LNCAP (cell line): ENCODE data around the gene P2RY6.

ENCODE experiments used
- TF ChIP-seq, protein P1 (sequence below): fragments of 450-650 bp; IDR thresholded peaks from 2 replicates; pipeline ENCODE4 v1.5.1; 2017; ENCODE audit warnings: mild to moderate bottlenecking

Gene P2RY6

DNA sequence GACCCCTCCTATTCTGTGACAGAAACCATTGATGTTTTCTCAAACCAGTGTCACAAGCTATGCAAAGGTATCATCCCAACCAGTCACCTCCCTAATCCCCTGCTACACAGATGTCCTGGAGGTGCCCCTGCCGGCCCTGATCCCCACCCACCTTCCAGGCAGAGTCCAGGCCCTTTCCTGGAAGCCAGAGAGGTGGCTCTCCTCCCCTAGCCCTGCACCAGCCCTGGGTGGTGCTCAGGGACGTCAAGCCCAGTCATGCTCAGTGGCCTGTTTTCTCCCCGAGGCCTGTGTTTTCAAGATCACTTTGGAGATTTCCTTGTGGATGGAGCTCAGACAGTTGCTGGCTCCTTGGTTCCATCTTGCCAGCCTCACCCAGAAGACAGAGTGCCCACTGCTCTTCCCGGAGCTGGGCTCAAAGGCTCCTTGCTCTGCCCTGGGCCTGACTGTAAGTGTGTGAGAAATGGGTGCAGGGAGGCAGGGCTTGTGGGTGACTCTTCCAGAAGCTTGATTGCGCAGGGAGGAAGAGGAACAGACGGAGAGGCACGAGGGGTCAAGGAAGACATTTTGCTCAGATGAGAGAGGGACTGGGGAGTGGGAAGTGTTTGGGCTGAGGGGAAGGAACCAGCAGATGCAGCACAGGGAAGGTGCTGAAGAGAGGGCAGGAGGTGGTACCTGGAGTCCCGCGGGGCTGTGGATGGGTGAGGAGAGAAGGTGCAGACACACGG lies 11.3 kb downstream of the P2RY6 start:
- TF ChIP-seq, protein P1, sequence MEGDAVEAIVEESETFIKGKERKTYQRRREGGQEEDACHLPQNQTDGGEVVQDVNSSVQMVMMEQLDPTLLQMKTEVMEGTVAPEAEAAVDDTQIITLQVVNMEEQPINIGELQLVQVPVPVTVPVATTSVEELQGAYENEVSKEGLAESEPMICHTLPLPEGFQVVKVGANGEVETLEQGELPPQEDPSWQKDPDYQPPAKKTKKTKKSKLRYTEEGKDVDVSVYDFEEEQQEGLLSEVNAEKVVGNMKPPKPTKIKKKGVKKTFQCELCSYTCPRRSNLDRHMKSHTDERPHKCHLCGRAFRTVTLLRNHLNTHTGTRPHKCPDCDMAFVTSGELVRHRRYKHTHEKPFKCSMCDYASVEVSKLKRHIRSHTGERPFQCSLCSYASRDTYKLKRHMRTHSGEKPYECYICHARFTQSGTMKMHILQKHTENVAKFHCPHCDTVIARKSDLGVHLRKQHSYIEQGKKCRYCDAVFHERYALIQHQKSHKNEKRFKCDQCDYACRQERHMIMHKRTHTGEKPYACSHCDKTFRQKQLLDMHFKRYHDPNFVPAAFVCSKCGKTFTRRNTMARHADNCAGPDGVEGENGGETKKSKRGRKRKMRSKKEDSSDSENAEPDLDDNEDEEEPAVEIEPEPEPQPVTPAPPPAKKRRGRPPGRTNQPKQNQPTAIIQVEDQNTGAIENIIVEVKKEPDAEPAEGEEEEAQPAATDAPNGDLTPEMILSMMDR = no peak

DNA sequence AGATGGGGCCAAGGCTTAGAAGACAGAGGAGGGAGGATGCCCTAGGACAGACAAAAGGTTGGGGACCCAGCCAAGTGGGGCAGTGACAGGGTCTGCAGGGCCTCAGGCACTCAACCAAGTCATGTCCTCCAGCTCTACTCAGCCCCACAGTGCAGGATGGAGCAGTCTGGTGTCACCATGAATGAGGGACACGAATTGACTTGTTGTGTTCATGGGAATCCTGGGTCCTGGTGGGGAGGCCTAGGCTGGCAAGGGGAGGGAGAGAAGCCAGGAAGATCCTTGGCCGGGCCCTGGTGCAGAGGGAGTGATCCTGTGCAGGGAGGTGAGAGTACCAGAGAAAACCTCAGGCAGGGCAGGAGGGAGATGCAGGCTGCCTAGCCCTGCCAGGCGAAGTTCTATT lies 12.0 kb downstream of the P2RY6 start:
- TF ChIP-seq, protein P1 = no peak

DNA sequence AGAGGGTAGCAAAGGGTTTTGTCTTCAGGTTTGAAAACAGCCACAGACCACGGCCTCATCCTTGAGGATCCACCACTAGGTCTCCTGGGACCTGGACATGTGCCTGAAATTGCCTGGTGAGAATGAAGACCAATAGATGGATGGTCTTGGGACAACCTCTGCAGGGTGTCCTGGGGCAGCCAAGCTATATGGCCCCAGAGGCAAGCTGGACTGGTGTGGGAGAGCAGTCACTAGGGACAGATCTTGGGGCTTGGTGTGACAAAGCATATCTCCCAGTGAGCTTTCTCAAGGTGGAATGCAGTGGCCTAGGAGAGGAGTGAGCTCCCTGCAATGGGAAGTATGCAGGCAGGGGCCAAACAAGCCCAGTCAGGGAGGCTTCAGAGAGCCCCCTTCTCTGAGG lies 13.6 kb downstream of the P2RY6 start:
- TF ChIP-seq, protein P1 = no peak

DNA sequence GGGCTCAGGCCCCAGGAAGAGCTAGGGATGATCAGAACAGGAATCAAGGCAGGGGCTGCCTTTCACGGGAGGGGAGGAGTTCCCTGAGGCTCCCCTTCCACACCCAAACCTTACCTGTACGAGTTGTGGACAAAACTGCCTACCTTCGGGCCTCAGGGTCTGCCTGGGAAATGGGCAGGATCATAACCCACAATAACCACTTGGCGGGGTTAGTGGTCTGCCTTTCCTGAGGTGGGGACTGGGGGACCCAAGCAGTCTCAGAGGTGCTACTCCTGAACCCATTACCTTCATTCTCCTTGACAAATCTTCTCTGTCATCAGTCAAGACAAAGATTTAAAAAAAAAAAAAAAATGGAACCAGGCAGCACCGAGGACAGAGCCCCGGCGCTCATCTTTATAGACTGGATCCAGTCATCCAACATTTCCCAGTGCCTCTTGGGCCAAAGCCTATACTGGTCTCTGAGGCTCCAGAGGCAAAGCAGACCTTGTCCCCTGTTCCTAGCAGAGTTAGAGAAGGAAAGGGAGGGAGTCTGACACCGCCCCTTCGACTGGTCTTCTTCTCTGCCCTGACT lies 14.2 kb downstream of the P2RY6 start:
- TF ChIP-seq, protein P1 = no peak

DNA sequence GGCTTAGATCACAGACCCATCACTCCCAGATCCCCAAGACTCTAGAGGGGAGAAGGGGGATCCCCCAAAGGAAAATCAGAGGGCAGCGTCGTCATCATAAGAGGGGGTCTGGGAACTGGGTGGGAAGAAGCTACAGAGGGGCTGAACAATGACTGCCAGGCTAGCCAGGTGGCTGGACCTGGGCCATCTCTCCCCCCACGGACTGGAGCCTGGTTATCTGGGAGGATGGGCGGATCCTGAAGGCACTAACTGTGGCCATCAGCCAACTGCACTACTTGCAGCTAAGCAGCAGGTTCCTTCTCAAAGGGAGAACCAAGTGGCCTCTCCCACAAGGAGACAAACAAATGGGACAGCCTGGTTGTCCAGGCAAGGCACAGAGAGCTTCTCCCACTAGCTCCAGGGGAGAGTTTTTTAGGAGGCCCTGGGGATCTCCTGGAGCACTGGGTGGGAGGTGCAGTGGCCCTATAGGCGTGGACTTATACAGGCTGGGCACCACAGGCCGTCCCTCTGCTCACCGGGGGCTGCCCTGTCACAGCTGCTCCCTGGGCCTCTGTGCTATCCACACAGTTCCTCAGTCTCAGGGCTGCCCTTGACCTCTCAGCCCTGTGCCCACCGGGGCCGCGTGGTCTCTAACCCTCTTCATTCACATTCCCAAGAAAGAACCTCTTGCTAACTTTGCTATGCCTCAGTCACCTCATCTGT lies 15.4 kb downstream of the P2RY6 start:
- TF ChIP-seq, protein P1 = no peak

DNA sequence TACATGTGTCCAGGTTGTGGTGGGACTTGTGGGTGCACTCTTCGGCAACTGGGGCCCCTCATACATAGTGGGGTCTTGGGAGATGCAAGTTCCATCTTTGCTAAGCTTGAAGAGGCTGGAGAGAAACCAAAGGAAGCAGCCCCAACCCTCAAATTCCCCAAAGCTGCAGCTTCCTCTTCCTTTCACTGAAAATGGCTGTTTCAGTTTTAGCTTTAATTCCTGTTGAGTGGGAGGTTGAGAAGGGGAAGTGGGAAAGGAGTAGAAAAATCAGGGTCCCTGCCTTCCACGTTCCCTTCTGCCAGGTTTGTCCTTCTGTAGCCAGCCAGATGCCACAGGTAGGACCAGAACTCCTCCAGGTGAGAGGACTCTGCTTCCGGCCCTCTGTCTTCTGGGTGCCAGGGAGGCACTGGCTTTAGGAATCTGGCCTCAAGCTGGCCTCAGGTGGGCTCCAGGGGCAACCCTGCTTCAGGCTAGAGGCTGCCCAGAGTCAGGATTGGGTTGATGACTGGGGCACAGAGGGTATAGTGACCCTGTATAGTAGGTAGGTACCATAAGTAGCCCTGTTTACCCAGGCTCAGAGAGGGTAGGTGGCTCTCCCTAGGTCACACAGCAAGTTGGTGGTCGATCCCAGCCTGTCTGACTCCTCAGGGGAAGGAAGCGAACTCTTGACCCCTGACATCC lies 16.2 kb downstream of the P2RY6 start:
- TF ChIP-seq, protein P1 = no peak

DNA sequence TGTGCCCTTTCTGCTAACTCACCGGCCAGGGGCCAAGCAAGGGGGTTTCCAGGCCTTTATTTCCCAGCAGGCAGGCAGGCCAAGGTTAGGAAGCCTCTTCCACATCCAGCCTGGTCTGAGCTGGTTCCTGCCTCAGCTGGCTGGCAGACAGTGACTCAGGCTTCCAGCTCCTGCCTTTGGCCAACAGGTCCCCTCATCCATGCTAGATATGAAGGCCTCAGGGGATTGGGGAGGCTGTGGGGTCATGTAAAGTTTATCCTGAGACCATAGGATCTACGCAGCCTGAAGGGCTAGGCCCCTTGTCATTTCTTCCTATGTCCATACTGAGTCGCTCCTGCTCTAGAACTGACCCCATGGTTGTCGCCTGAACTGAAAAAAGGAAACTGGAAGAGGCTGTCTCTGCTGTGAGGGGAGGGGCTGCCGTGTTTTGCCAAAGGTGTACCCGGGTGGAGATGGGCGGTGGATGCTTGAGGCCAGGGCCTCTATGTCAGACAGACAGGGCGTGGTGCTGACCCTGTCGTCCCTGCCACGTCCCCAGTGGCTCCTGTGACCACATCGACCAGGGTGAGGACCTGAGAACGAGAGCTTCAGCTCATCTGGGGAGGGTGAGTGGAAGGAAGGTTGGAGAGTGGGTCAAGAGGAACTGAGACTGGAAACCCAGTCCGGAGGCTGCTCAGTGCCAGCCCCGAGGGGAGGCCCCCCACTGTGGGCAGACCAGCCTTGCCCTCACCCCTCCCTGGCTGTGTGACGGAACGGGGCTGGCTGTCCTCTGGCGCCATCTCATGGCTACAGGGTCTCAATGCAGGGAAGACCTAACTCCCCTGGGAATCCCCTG lies 17.0 kb downstream of the P2RY6 start:
- TF ChIP-seq, protein P1 = peak; percentile 94
